ENCODE results near the gene ATP11A. TPM values are rescaled to one million over a fixed set of nuclear protein-coding genes. Genes with fewer than 3 reads are reported as not detected.

Gene ATP11A
- polyA plus RNA-seq, 2 donors, result 4.2 to 6.7 TPM

- no peak overlapping the region for H3K4me3 ChIP-seq (ENCODE audit: low read depth in 1 of 2, low read length in 2 of 2)
- H3K27ac ChIP-seq (ENCODE audit: low read depth in 2 of 2, low read length in 1 of 2), result no peak overlapping the region
- H3K27me3 ChIP-seq (ENCODE audit: control insufficient read depth in 1 of 2, insufficient read depth in 2 of 2, low read length in 2 of 2), result no peaks in the 10 kb centered on the region
- H3K4me1 ChIP-seq (ENCODE audit: control insufficient read depth in 2 of 2, insufficient read depth in 2 of 2, low read length in 1 of 2), result no peaks in the 10 kb centered on the region
- 63 to 72% methylated on average over 20 of the region's 20 CpGs for WGBS, 2 donors
- no peaks in the 10 kb centered on the region for H3K36me3 ChIP-seq (ENCODE audit: control insufficient read depth in 2 of 2, insufficient read depth in 2 of 2, low read length in 1 of 2)
- H3K9me3 ChIP-seq (ENCODE audit: control insufficient read depth in 2 of 2, insufficient read depth in 1 of 2, low read depth in 1 of 2, low read length in 1 of 2), result peaks cover 0 to 4% of the 10 kb centered on the region in 2 donors
Measured at GRCh38 chr13:112905990-112906641, 216.3 kb downstream of the ATP11A start.

GRCh38 chr13:112907286-112907685 is 217.4 kb downstream of the ATP11A start:
- H3K27ac ChIP-seq (ENCODE audit: low read depth in 2 of 2, low read length in 1 of 2), result no peak overlapping the region
- peaks cover 0 to 4% of the 10 kb centered on the region in 2 donors for H3K9me3 ChIP-seq (ENCODE audit: control insufficient read depth in 2 of 2, insufficient read depth in 1 of 2, low read depth in 1 of 2, low read length in 1 of 2)
- no peak overlapping the region for H3K4me3 ChIP-seq (ENCODE audit: low read depth in 1 of 2, low read length in 2 of 2)
- WGBS, 2 donors, result 89 to 90% methylated on average over 8 of the region's 8 CpGs
- no peaks in the 10 kb centered on the region for H3K27me3 ChIP-seq (ENCODE audit: control insufficient read depth in 1 of 2, insufficient read depth in 2 of 2, low read length in 2 of 2)
- H3K36me3 ChIP-seq (ENCODE audit: control insufficient read depth in 2 of 2, insufficient read depth in 2 of 2, low read length in 1 of 2), result no peaks in the 10 kb centered on the region
- H3K4me1 ChIP-seq (ENCODE audit: control insufficient read depth in 2 of 2, insufficient read depth in 2 of 2, low read length in 1 of 2), result no peaks in the 10 kb centered on the region

GRCh38 chr13:112907871-112908331 is 218.1 kb downstream of the ATP11A start:
- Histone ChIP-seq H3K36me3 (ENCODE audit: control insufficient read depth in 2 of 2, insufficient read depth in 2 of 2, low read length in 1 of 2) (no peaks in the 10 kb centered on the region), H3K4me3 (ENCODE audit: low read depth in 1 of 2, low read length in 2 of 2) (no peak overlapping the region), H3K9me3 (ENCODE audit: control insufficient read depth in 2 of 2, insufficient read depth in 1 of 2, low read depth in 1 of 2, low read length in 1 of 2) (peaks cover 0 to 4% of the 10 kb centered on the region in 2 donors), H3K4me1 (ENCODE audit: control insufficient read depth in 2 of 2, insufficient read depth in 2 of 2, low read length in 1 of 2) (no peaks in the 10 kb centered on the region), H3K27ac (ENCODE audit: low read depth in 2 of 2, low read length in 1 of 2) (no peak overlapping the region), H3K27me3 (ENCODE audit: control insufficient read depth in 1 of 2, insufficient read depth in 2 of 2, low read length in 2 of 2) (no peaks in the 10 kb centered on the region)
- 62 to 64% methylated on average over 6 of the region's 6 CpGs for WGBS, 2 donors

- Histone ChIP-seq H3K4me1 (ENCODE audit: control insufficient read depth in 2 of 2, insufficient read depth in 2 of 2, low read length in 1 of 2) (no peaks in the 10 kb centered on the region), H3K4me3 (ENCODE audit: low read depth in 1 of 2, low read length in 2 of 2) (no peak overlapping the region), H3K27ac (ENCODE audit: low read depth in 2 of 2, low read length in 1 of 2) (no peak overlapping the region), H3K9me3 (ENCODE audit: control insufficient read depth in 2 of 2, insufficient read depth in 1 of 2, low read depth in 1 of 2, low read length in 1 of 2) (peaks cover 0 to 4% of the 10 kb centered on the region in 2 donors), H3K27me3 (ENCODE audit: control insufficient read depth in 1 of 2, insufficient read depth in 2 of 2, low read length in 2 of 2) (no peaks in the 10 kb centered on the region), H3K36me3 (ENCODE audit: control insufficient read depth in 2 of 2, insufficient read depth in 2 of 2, low read length in 1 of 2) (no peaks in the 10 kb centered on the region)
- 75 to 81% methylated on average over 5 of the region's 5 CpGs for whole genome bisulfite sequencing, 2 donors
Measured at GRCh38 chr13:112908342-112908741, 218.5 kb downstream of the ATP11A start.

GRCh38 chr13:112910016-112910415 is 220.2 kb downstream of the ATP11A start:
- Histone ChIP-seq H3K4me3 (ENCODE audit: low read depth in 1 of 2, low read length in 2 of 2) (no peak overlapping the region), H3K27ac (ENCODE audit: low read depth in 2 of 2, low read length in 1 of 2) (no peak overlapping the region), H3K9me3 (ENCODE audit: control insufficient read depth in 2 of 2, insufficient read depth in 1 of 2, low read depth in 1 of 2, low read length in 1 of 2) (peaks cover 0 to 3% of the 10 kb centered on the region in 2 donors), H3K4me1 (ENCODE audit: control insufficient read depth in 2 of 2, insufficient read depth in 2 of 2, low read length in 1 of 2) (no peaks in the 10 kb centered on the region), H3K36me3 (ENCODE audit: control insufficient read depth in 2 of 2, insufficient read depth in 2 of 2, low read length in 1 of 2) (no peaks in the 10 kb centered on the region), H3K27me3 (ENCODE audit: control insufficient read depth in 1 of 2, insufficient read depth in 2 of 2, low read length in 2 of 2) (no peaks in the 10 kb centered on the region)
- WGBS, 2 donors, result 76% methylated on average over 4 of the region's 4 CpGs

GRCh38 chr13:112910616-112911280 is 220.9 kb downstream of the ATP11A start:
- Histone ChIP-seq H3K36me3 (ENCODE audit: control insufficient read depth in 2 of 2, insufficient read depth in 2 of 2, low read length in 1 of 2) (no peaks in the 10 kb centered on the region), H3K27me3 (ENCODE audit: control insufficient read depth in 1 of 2, insufficient read depth in 2 of 2, low read length in 2 of 2) (no peaks in the 10 kb centered on the region), H3K9me3 (ENCODE audit: control insufficient read depth in 2 of 2, insufficient read depth in 1 of 2, low read depth in 1 of 2, low read length in 1 of 2) (no peaks in the 10 kb centered on the region), H3K4me3 (ENCODE audit: low read depth in 1 of 2, low read length in 2 of 2) (no peak overlapping the region), H3K4me1 (ENCODE audit: control insufficient read depth in 2 of 2, insufficient read depth in 2 of 2, low read length in 1 of 2) (no peaks in the 10 kb centered on the region), H3K27ac (ENCODE audit: low read depth in 2 of 2, low read length in 1 of 2) (no peak overlapping the region)
- 69 to 75% methylated on average over 27 of the region's 27 CpGs for WGBS, 2 donors

- WGBS, 2 donors, result 94 to 97% methylated on average over 24 of the region's 24 CpGs
- Histone ChIP-seq H3K36me3 (ENCODE audit: control insufficient read depth in 2 of 2, insufficient read depth in 2 of 2, low read length in 1 of 2) (no peaks in the 10 kb centered on the region), H3K27ac (ENCODE audit: low read depth in 2 of 2, low read length in 1 of 2) (no peak overlapping the region), H3K9me3 (ENCODE audit: control insufficient read depth in 2 of 2, insufficient read depth in 1 of 2, low read depth in 1 of 2, low read length in 1 of 2) (no peaks in the 10 kb centered on the region), H3K4me1 (ENCODE audit: control insufficient read depth in 2 of 2, insufficient read depth in 2 of 2, low read length in 1 of 2) (no peaks in the 10 kb centered on the region), H3K4me3 (ENCODE audit: low read depth in 1 of 2, low read length in 2 of 2) (no peak overlapping the region), H3K27me3 (ENCODE audit: control insufficient read depth in 1 of 2, insufficient read depth in 2 of 2, low read length in 2 of 2) (no peaks in the 10 kb centered on the region)
Measured at GRCh38 chr13:112911285-112911701, 221.5 kb downstream of the ATP11A start.

- Histone ChIP-seq H3K4me1 (ENCODE audit: control insufficient read depth in 2 of 2, insufficient read depth in 2 of 2, low read length in 1 of 2) (no peaks in the 10 kb centered on the region), H3K27ac (ENCODE audit: low read depth in 2 of 2, low read length in 1 of 2) (no peak overlapping the region), H3K9me3 (ENCODE audit: control insufficient read depth in 2 of 2, insufficient read depth in 1 of 2, low read depth in 1 of 2, low read length in 1 of 2) (no peaks in the 10 kb centered on the region), H3K27me3 (ENCODE audit: control insufficient read depth in 1 of 2, insufficient read depth in 2 of 2, low read length in 2 of 2) (no peaks in the 10 kb centered on the region), H3K4me3 (ENCODE audit: low read depth in 1 of 2, low read length in 2 of 2) (no peak overlapping the region), H3K36me3 (ENCODE audit: control insufficient read depth in 2 of 2, insufficient read depth in 2 of 2, low read length in 1 of 2) (no peaks in the 10 kb centered on the region)
- 84 to 93% methylated on average over 6 of the region's 6 CpGs for WGBS, 2 donors
Measured at GRCh38 chr13:112911883-112912282, 222.0 kb downstream of the ATP11A start.

- no peaks in the 10 kb centered on the region for H3K36me3 ChIP-seq (ENCODE audit: control insufficient read depth in 2 of 2, insufficient read depth in 2 of 2, low read length in 1 of 2)
- H3K4me1 ChIP-seq (ENCODE audit: control insufficient read depth in 2 of 2, insufficient read depth in 2 of 2, low read length in 1 of 2), result no peaks in the 10 kb centered on the region
- H3K27ac ChIP-seq (ENCODE audit: low read depth in 2 of 2, low read length in 1 of 2), result no peak overlapping the region
- no peak overlapping the region for H3K4me3 ChIP-seq (ENCODE audit: low read depth in 1 of 2, low read length in 2 of 2)
- no peaks in the 10 kb centered on the region for H3K9me3 ChIP-seq (ENCODE audit: control insufficient read depth in 2 of 2, insufficient read depth in 1 of 2, low read depth in 1 of 2, low read length in 1 of 2)
- 21 to 22% methylated on average over 1 of the region's 1 CpG for WGBS, 2 donors
- H3K27me3 ChIP-seq (ENCODE audit: control insufficient read depth in 1 of 2, insufficient read depth in 2 of 2, low read length in 2 of 2), result no peaks in the 10 kb centered on the region
Measured at GRCh38 chr13:112912726-112913440, 223.0 kb downstream of the ATP11A start.
